SK-N-SH treated with all-trans-retinoic acid at 6 μM for 48 hours (cell line): ENCODE results near the gene LTBP2.

ENCODE experiments used
- ARNTL ChIP-seq: fragments of 450-650 bp; formaldehyde crosslinking; IDR thresholded peaks from 2 replicates; pipeline ENCODE4 v1.5.0; 2020; ENCODE audit warnings: low read depth, mild to moderate bottlenecking, moderate library complexity, borderline replicate concordance
- CSDC2 ChIP-seq: fragments of 250-450 bp; sonication (Bioruptor Pico); IDR thresholded peaks from 2 replicates; pipeline ENCODE4 v1.5.0; 2020; ENCODE audit warnings: mild to moderate bottlenecking, moderate library complexity
- ISL1 ChIP-seq: fragments of 250-450 bp; sonication (Bioruptor Pico); IDR thresholded peaks from 2 replicates; pipeline ENCODE4 v2.1.2; 2022; ENCODE audit warnings: mild to moderate bottlenecking, moderate library complexity
- OSR1 ChIP-seq: fragments of 250-450 bp; sonication (Bioruptor Pico); IDR thresholded peaks from 2 replicates; pipeline ENCODE4 v1.8.0; 2022; ENCODE audit warnings: moderate library complexity, mild to moderate bottlenecking, inconsistent platforms
- RARB ChIP-seq: fragments of 250-450 bp; sonication (Bioruptor Pico); IDR thresholded peaks from 2 replicates; pipeline ENCODE4 v1.8.0; 2021; ENCODE audit warnings: mild to moderate bottlenecking, moderate library complexity
- TCF4 ChIP-seq: fragments of 250-450 bp; sonication (Bioruptor Pico); IDR thresholded peaks from 2 replicates; pipeline ENCODE4 v1.8.0; 2021; ENCODE audit warnings: mild to moderate bottlenecking, moderate library complexity, borderline replicate concordance
- TOX ChIP-seq: fragments of 250-450 bp; sonication (Bioruptor Pico); IDR thresholded peaks from 2 replicates; pipeline ENCODE4 v1.8.0; 2021; ENCODE audit warnings: mild to moderate bottlenecking, moderate library complexity, borderline replicate concordance
- ZFP3 ChIP-seq: fragments of 250-450 bp; sonication (Bioruptor Pico); IDR thresholded peaks from 2 replicates; pipeline ENCODE4 v1.5.0; 2020; ENCODE audit warnings: mild to moderate bottlenecking, moderate library complexity
- ZNF565 ChIP-seq: fragments of 450-650 bp; formaldehyde crosslinking; conservative IDR thresholded peaks from 2 replicates; pipeline ENCODE4 v1.5.0; 2020; ENCODE audit warnings: low read depth, mild to moderate bottlenecking, moderate library complexity
- ZNF8 ChIP-seq: fragments of 450-650 bp; formaldehyde crosslinking; IDR thresholded peaks from 2 replicates; pipeline ENCODE4 v1.5.0; 2020; ENCODE audit warnings: mild to moderate bottlenecking, moderate library complexity
- TF ChIP-seq, protein P1 (sequence below): fragments of 250-450 bp; sonication (Bioruptor Pico); IDR thresholded peaks from 2 replicates; pipeline ENCODE4 v1.5.0; 2020; ENCODE audit warnings: mild to moderate bottlenecking, moderate library complexity
- TF ChIP-seq, protein P2 (sequence below): fragments of 250-450 bp; sonication (Bioruptor Pico); IDR thresholded peaks from 2 replicates; pipeline ENCODE4 v1.8.0; 2020; ENCODE audit warnings: mild to moderate bottlenecking, moderate library complexity, borderline replicate concordance

DNA sequence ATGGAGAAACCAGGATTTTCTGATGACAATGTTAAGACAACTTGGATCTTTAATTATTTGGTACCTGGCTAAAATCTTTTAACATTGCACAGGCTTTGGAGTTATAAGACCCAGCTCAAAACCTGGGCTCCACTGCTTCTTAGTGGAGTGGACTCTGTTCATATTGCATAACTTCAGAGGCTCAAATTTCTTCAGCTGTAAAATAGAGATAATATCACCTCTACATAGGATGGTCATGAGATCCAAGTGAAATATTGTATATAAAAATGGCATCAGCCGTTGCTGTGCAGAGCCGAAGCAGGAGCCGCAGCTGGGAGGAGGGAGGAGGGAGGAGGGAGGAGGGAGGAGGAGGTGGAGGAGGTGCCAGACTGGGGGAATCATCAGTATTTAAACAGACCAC, 129.5 kb downstream of the LTBP2 start:
- TF ChIP-seq CSDC2 (CRISPR knock-in tag) (no peak), TCF4 (CRISPR knock-in tag) (no peak), ARNTL (CRISPR knock-in tag) (no peak), OSR1 (no peak), ZNF8 (CRISPR knock-in tag) (no peak), ISL1 (CRISPR knock-in tag) (no peak), TOX (CRISPR knock-in tag) (no peak), ZNF565 (no peak), ZFP3 (no peak), RARB (CRISPR knock-in tag) (no peak)
- TF ChIP-seq, protein P1, sequence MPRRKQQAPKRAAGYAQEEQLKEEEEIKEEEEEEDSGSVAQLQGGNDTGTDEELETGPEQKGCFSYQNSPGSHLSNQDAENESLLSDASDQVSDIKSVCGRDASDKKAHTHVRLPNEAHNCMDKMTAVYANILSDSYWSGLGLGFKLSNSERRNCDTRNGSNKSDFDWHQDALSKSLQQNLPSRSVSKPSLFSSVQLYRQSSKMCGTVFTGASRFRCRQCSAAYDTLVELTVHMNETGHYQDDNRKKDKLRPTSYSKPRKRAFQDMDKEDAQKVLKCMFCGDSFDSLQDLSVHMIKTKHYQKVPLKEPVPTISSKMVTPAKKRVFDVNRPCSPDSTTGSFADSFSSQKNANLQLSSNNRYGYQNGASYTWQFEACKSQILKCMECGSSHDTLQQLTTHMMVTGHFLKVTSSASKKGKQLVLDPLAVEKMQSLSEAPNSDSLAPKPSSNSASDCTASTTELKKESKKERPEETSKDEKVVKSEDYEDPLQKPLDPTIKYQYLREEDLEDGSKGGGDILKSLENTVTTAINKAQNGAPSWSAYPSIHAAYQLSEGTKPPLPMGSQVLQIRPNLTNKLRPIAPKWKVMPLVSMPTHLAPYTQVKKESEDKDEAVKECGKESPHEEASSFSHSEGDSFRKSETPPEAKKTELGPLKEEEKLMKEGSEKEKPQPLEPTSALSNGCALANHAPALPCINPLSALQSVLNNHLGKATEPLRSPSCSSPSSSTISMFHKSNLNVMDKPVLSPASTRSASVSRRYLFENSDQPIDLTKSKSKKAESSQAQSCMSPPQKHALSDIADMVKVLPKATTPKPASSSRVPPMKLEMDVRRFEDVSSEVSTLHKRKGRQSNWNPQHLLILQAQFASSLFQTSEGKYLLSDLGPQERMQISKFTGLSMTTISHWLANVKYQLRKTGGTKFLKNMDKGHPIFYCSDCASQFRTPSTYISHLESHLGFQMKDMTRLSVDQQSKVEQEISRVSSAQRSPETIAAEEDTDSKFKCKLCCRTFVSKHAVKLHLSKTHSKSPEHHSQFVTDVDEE (CRISPR knock-in tag), result no peak
- TF ChIP-seq, protein P2, sequence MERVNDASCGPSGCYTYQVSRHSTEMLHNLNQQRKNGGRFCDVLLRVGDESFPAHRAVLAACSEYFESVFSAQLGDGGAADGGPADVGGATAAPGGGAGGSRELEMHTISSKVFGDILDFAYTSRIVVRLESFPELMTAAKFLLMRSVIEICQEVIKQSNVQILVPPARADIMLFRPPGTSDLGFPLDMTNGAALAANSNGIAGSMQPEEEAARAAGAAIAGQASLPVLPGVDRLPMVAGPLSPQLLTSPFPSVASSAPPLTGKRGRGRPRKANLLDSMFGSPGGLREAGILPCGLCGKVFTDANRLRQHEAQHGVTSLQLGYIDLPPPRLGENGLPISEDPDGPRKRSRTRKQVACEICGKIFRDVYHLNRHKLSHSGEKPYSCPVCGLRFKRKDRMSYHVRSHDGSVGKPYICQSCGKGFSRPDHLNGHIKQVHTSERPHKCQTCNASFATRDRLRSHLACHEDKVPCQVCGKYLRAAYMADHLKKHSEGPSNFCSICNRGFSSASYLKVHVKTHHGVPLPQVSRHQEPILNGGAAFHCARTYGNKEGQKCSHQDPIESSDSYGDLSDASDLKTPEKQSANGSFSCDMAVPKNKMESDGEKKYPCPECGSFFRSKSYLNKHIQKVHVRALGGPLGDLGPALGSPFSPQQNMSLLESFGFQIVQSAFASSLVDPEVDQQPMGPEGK, result no peak
